Upper lobe of right lung (tissue), 1 donor: ENCODE data around the gene ARL2. TPM values are rescaled to one million over a fixed set of nuclear protein-coding genes. Genes with fewer than 3 reads are reported as not detected.

Experiments
- ATAC-seq: fragments of 200-7000 bp; cut with Tn5 transposase; one replicate; pipeline ENCODE4 v1.9.1; 2020; ENCODE audit warnings: mild to moderate bottlenecking, moderate library complexity
- DNase-seq: peaks from one replicate; pipeline ENCODE4 v3.0.0-alpha.2; 2020
- H3K27ac ChIP-seq: fragments of 200-600 bp; one replicate; pipeline ENCODE4 v1.8.0; 2022
- H3K27me3 ChIP-seq: fragments of 200-600 bp; one replicate; pipeline ENCODE4 v1.8.0; 2022; ENCODE audit warnings: mild to moderate bottlenecking
- H3K36me3 ChIP-seq: fragments of 200-600 bp; one replicate; pipeline ENCODE4 v1.8.0; 2022
- H3K4me1 ChIP-seq: fragments of 200-600 bp; one replicate; pipeline ENCODE4 v1.8.0; 2022
- H3K4me3 ChIP-seq: fragments of 200-600 bp; one replicate; pipeline ENCODE4 v1.8.0; 2022; ENCODE audit warnings: mild to moderate bottlenecking
- H3K9me3 ChIP-seq: fragments of 200-600 bp; one replicate; pipeline ENCODE4 v1.8.0; 2022
- CTCF ChIP-seq: fragments of 200-600 bp; IDR thresholded peaks from one replicate; pipeline ENCODE4 v1.8.0; 2022; ENCODE audit warnings: antibody characterized with exemption
- intact Hi-C: fragments of 100-400 bp; cut with DNase I; formaldehyde crosslinking; loops from one replicate; pipeline ENCODE4 v1.11.0; 2022
- long read RNA-seq: library from polyadenylated mRNA; unstranded; transcript quantifications from one replicate; pipeline ENCODE4 v2.0.0, GENCODE V29; 2021
- total RNA-seq: library from RNA; stranded (reverse); fragmentation: NEBNext Ultra II Directional; extraction: Animal tissue kit (Norgen Biotek cat#: 25700); gene quantifications from one replicate; pipeline ENCODE4 v1.2.1, GENCODE V29; 2021
- donor health status: DM: no; HTN: yes; CAD: no; lungs with severe emphysema.

Gene ARL2
- 84.4 TPM for total RNA-seq
- long read RNA-seq, transcript ARL2-201 (5 exons, 979 nt): major isoform, 81 of 89 reads
- long read RNA-seq, partial matches to known transcripts: 1 of 89 reads
- long read RNA-seq, other reads (novel, unspliced or antisense): 2 of 89 reads

- H3K36me3 ChIP-seq: peaks cover 12% of the 10 kb centered on the region
- peak within 1 kb of the TSS; percentile 98 for H3K27ac ChIP-seq
- H3K9me3 ChIP-seq: no peaks in the 10 kb centered on the region
- DNase-seq: peak; percentile 96
- intact Hi-C loops: no loop called here
- peak within 1 kb of the TSS; percentile 87 for H3K4me3 ChIP-seq
- H3K4me1 ChIP-seq: peaks cover 18% of the 10 kb centered on the region
- no peaks in the 10 kb centered on the region for H3K27me3 ChIP-seq
- ATAC-seq: peak; percentile 90
- TF ChIP-seq CTCF: peak; percentile 86
These were observed at the start of gene ARL2 for GRCh38 chr11:65013888-65014725. Gene ARL2 (plus strand): TSS chr11:65014160. CDS start chr11:65014208, 48 bp downstream.

GRCh38 chr11:64967375-64967774 lies 46.6 kb upstream of the ARL2 start:
- DNase-seq: no peak
- Histone ChIP-seq H3K4me3 (no peak overlapping the region), H3K27ac (no peak overlapping the region), H3K36me3 (no peaks in the 10 kb centered on the region), H3K4me1 (peaks cover 5% of the 10 kb centered on the region), H3K9me3 (no peaks in the 10 kb centered on the region), H3K27me3 (no peaks in the 10 kb centered on the region)
- intact Hi-C loops: no loop called here
- ATAC-seq: no peak
- TF ChIP-seq CTCF: no peak

GRCh38 chr11:64969209-64969608 lies 44.8 kb upstream of the ARL2 start:
- intact Hi-C loops: no loop called here
- no peak for TF ChIP-seq CTCF
- no peak for DNase-seq

GRCh38 chr11:64970731-64971151 lies 43.2 kb upstream of the ARL2 start:
- H3K9me3 ChIP-seq: no peaks in the 10 kb centered on the region
- no peak overlapping the region for H3K4me3 ChIP-seq
- ATAC-seq (peak; percentile 63), DNase-seq (no peak)
- peaks cover 5% of the 10 kb centered on the region for H3K4me1 ChIP-seq
- intact Hi-C loops: no loop called here
- H3K27me3 ChIP-seq: no peaks in the 10 kb centered on the region
- no peaks in the 10 kb centered on the region for H3K36me3 ChIP-seq
- TF ChIP-seq CTCF: no peak
- H3K27ac ChIP-seq: no peak overlapping the region

More at GRCh38 chr11:64969209-64969608, 44.8 kb upstream of the ARL2 start:
- no peak for ATAC-seq
- H3K27me3 ChIP-seq: no peaks in the 10 kb centered on the region
- H3K27ac ChIP-seq: no peak overlapping the region
- peaks cover 5% of the 10 kb centered on the region for H3K4me1 ChIP-seq
- H3K9me3 ChIP-seq: no peaks in the 10 kb centered on the region
- no peaks in the 10 kb centered on the region for H3K36me3 ChIP-seq
- no peak overlapping the region for H3K4me3 ChIP-seq

GRCh38 chr11:64971421-64972233 lies 42.3 kb upstream of the ARL2 start, which contains the start of gene MAJIN:
Gene MAJIN (minus strand): TSS chr11:64972108. CDS start chr11:64959405, 12,703 bp downstream.
- peak within 1 kb of the TSS; percentile 47 for H3K4me3 ChIP-seq
- H3K4me1 ChIP-seq: peaks cover 5% of the 10 kb centered on the region
- H3K36me3 ChIP-seq: no peaks in the 10 kb centered on the region
- H3K27me3 ChIP-seq: no peaks in the 10 kb centered on the region
- no peaks in the 10 kb centered on the region for H3K9me3 ChIP-seq
- intact Hi-C loops: no loop called here
- DNase-seq (peak; percentile 95), ATAC-seq (peak; percentile 89)
- TF ChIP-seq CTCF: no peak
- H3K27ac ChIP-seq: peak within 1 kb of the TSS; percentile 33
